GM23248 (cell line): ENCODE results near the gene PKIG. TPM values are rescaled to one million over a fixed set of nuclear protein-coding genes. Genes with fewer than 3 reads are reported as not detected.

Source experiments
- DNase-seq: peaks from one replicate; pipeline ENCODE4 v3.0.0-alpha.2; 2015
- H2AFZ ChIP-seq: fragments of 200-600 bp; sonication (generic); 2 replicates; pipeline ENCODE4 v1.6.1; 2016; ENCODE audit warnings: antibody characterized with exemption
- H3F3A ChIP-seq: fragments of 200-600 bp; sonication (generic); 2 replicates; pipeline ENCODE4 v1.6.1; 2016; ENCODE audit warnings: mild to moderate bottlenecking, antibody characterized with exemption, mixed run types; ENCODE audit not compliant: insufficient read depth
- H3K27ac ChIP-seq: fragments of 200-600 bp; sonication (generic); 2 replicates; pipeline ENCODE4 v1.5.1; 2016; ENCODE audit warnings: mild to moderate bottlenecking
- H3K27me3 ChIP-seq: fragments of 200-600 bp; sonication (generic); replicated peaks from 2 replicates; pipeline ENCODE4 v1.6.1; 2016; ENCODE audit warnings: mild to moderate bottlenecking; ENCODE audit not compliant: insufficient read depth
- H3K36me3 ChIP-seq: fragments of 200-600 bp; sonication (generic); 2 replicates; pipeline ENCODE4 v1.6.1; 2016; ENCODE audit warnings: low read depth, mild to moderate bottlenecking
- H3K4me1 ChIP-seq: fragments of 200-600 bp; sonication (generic); 2 replicates; pipeline ENCODE4 v1.6.1; 2016; ENCODE audit warnings: mild to moderate bottlenecking; ENCODE audit not compliant: insufficient read depth
- H3K4me2 ChIP-seq: fragments of 200-600 bp; sonication (generic); one replicate; pipeline ENCODE4 v1.6.1; 2016; ENCODE audit warnings: mild to moderate bottlenecking; ENCODE audit not compliant: unreplicated experiment
- H3K4me3 ChIP-seq: fragments of 200-600 bp; sonication (generic); 2 replicates; pipeline ENCODE4 v1.5.1; 2016; ENCODE audit warnings: mild to moderate bottlenecking
- H3K79me2 ChIP-seq: fragments of 200-600 bp; sonication (generic); 2 replicates; pipeline ENCODE4 v1.6.1; 2016; ENCODE audit warnings: mild to moderate bottlenecking; ENCODE audit not compliant: insufficient read depth
- H3K9ac ChIP-seq: fragments of 200-600 bp; sonication (generic); 2 replicates; pipeline ENCODE4 v1.6.1; 2016; ENCODE audit warnings: mild to moderate bottlenecking
- H3K9me2 ChIP-seq: fragments of 200-600 bp; sonication (generic); 2 replicates; pipeline ENCODE4 v1.6.1; 2016; ENCODE audit warnings: mixed run types, mild to moderate bottlenecking, moderate library complexity; ENCODE audit not compliant: insufficient read depth
- H3K9me3 ChIP-seq: fragments of 200-600 bp; sonication (generic); one replicate; pipeline ENCODE4 v1.6.1; 2017; ENCODE audit warnings: low read depth
- H4K20me1 ChIP-seq: fragments of 200-600 bp; sonication (generic); 2 replicates; pipeline ENCODE4 v1.6.0; 2016; ENCODE audit not compliant: insufficient read depth
- EZH2 ChIP-seq: fragments of 200-600 bp; sonication (generic); IDR thresholded peaks from 2 replicates; pipeline ENCODE4 v1.6.1; 2018; ENCODE audit warnings: antibody characterized with exemption, mild to moderate bottlenecking; ENCODE audit not compliant: insufficient read depth, poor library complexity, severe bottlenecking
- EZH2phosphoT487 ChIP-seq: fragments of 200-600 bp; sonication (generic); IDR thresholded peaks from 2 replicates; pipeline ENCODE4 v1.6.1; 2018; ENCODE audit warnings: antibody characterized with exemption, moderate library complexity, mild to moderate bottlenecking, low read depth; ENCODE audit not compliant: insufficient read depth
- WGBS, 2 experiments: methylation state at CpG; one replicate each; pipeline ENCODE4 v1.1.6; 2015 to 2017; ENCODE audit warnings: low lambda C conversion rate in 2 of 2, low coverage in 1 of 2; ENCODE audit errors: missing lambda C conversion rate in 2 of 2; 5-methylcytosine and 5-hydroxymethylcytosine counted together
- in situ Hi-C: fragments of 300-500 bp; cut with MboI; formaldehyde crosslinking; loops from 2 replicates; pipeline ENCODE4 v1.15.0; 2020
- polyA plus RNA-seq: library from polyadenylated mRNA; unstranded; fragments of >200 nt; fragmentation: Nextera tagmentation; extraction: Ambion mirVana; gene quantifications from 2 replicates; pipeline ENCODE4 v1.2.1, GENCODE V29; 2016
- total RNA-seq: library from RNA; depleted of rRNA; stranded (reverse); fragments of >200 nt; shearing (Covaris generic); gene quantifications from 2 replicates; pipeline ENCODE4 v1.2.3, GENCODE V29; 2014; rRNA removed

The PKIG gene
- total and polyA plus RNA-seq, 2 experiments from 2014 or later = 46.0 to 83.7 TPM

- TF ChIP-seq EZH2 = no peak
- no peak for TF ChIP-seq EZH2phosphoT487
- 50 to 80% methylated on average over 2 to 3 of the region's 3 CpGs for WGBS, 2 experiments
Observed at GRCh38 chr20:44662261-44662660, 79.9 kb downstream of the PKIG start.

GRCh38 chr20:44664131-44664530, 81.8 kb downstream of the PKIG start:
- TF ChIP-seq EZH2 (no peak), EZH2phosphoT487 (no peak)
- no peaks in the 10 kb centered on the region for H3K9me3 ChIP-seq
- 51 to 67% methylated on average over 3 of the region's 3 CpGs for WGBS, 2 experiments
- H3K79me2 ChIP-seq = no peaks in the 10 kb centered on the region
- DNase-seq = no peak
- no peaks in the 10 kb centered on the region for H3K9me2 ChIP-seq
- H3K27ac ChIP-seq = no peak overlapping the region
- H4K20me1 ChIP-seq = no peaks in the 10 kb centered on the region
- in situ Hi-C loops = no loop called here
- no peak overlapping the region for H3K4me3 ChIP-seq
- H2AFZ ChIP-seq = no peak overlapping the region; the same call in 1 of the 2 replicates
- peaks cover 4% of the 10 kb centered on the region; the same call in 1 of the 2 replicates for H3F3A ChIP-seq
- H3K36me3 ChIP-seq = no peaks in the 10 kb centered on the region
- H3K9ac ChIP-seq = no peak overlapping the region
- H3K27me3 ChIP-seq = no peaks in the 10 kb centered on the region
- no peaks in the 10 kb centered on the region for H3K4me1 ChIP-seq
- H3K4me2 ChIP-seq = no peak overlapping the region

More at GRCh38 chr20:44662261-44662660, 79.9 kb downstream of the PKIG start:
- Histone ChIP-seq H3K9me2 (no peaks in the 10 kb centered on the region), H4K20me1 (no peaks in the 10 kb centered on the region), H3K9me3 (no peaks in the 10 kb centered on the region), H3K27me3 (no peaks in the 10 kb centered on the region), H3K4me2 (no peak overlapping the region), H3K4me3 (no peak overlapping the region), H3K9ac (no peak overlapping the region), H3K27ac (no peak overlapping the region), H3F3A (peaks cover 4% of the 10 kb centered on the region; the same call in 1 of the 2 replicates), H3K36me3 (no peaks in the 10 kb centered on the region), H3K79me2 (no peaks in the 10 kb centered on the region), H3K4me1 (no peaks in the 10 kb centered on the region), H2AFZ (no peak overlapping the region)
- in situ Hi-C loops = no loop called here
- DNase-seq = no peak

GRCh38 chr20:44666066-44666465, 83.7 kb downstream of the PKIG start:
- Histone ChIP-seq H3F3A (no peaks in the 10 kb centered on the region), H3K79me2 (no peaks in the 10 kb centered on the region), H3K9me2 (no peaks in the 10 kb centered on the region), H3K9me3 (no peaks in the 10 kb centered on the region), H3K27ac (no peak overlapping the region), H3K4me2 (no peak overlapping the region), H3K27me3 (no peaks in the 10 kb centered on the region), H2AFZ (no peak overlapping the region), H3K9ac (no peak overlapping the region), H4K20me1 (no peaks in the 10 kb centered on the region), H3K4me1 (peaks cover 14% of the 10 kb centered on the region), H3K4me3 (no peak overlapping the region), H3K36me3 (no peaks in the 10 kb centered on the region)
- 81 to 93% methylated on average over 3 of the region's 3 CpGs for WGBS, 2 experiments
- no peak for TF ChIP-seq EZH2
- TF ChIP-seq EZH2phosphoT487 = no peak
- in situ Hi-C loops = no loop called here
- no peak for DNase-seq

Other genes starting within 250 kb of the PKIG start
- not detected in 2 replicates for gene R3HDML, start 245.5 kb upstream of the PKIG start, total RNA-seq
- gene R3HDML, start 245.5 kb upstream of the PKIG start, polyA plus RNA-seq = not detected in 2 replicates
- not detected in 2 replicates for gene HNF4A, start 226.9 kb upstream of the PKIG start, total RNA-seq
- not detected in 2 replicates for gene HNF4A, start 226.9 kb upstream of the PKIG start, polyA plus RNA-seq
- 9.2 and 11.8 TPM in 2 replicates for gene TTPAL, start 106.7 kb upstream of the PKIG start, total RNA-seq
- gene TTPAL, start 106.7 kb upstream of the PKIG start, polyA plus RNA-seq = 19.6 and 21.4 TPM in 2 replicates
- gene SERINC3, start 60.5 kb upstream of the PKIG start, total RNA-seq = 105 and 141 TPM in 2 replicates
- gene SERINC3, start 60.5 kb upstream of the PKIG start, polyA plus RNA-seq = 194 and 202 TPM in 2 replicates
- gene ADA, start 69.1 kb downstream of the PKIG start, total RNA-seq = 7.0 and 8.6 TPM in 2 replicates
- gene ADA, start 69.1 kb downstream of the PKIG start, polyA plus RNA-seq = 17.5 and 19.3 TPM in 2 replicates
- 24.5 and 47.3 TPM in 2 replicates for gene CCN5, start 132.8 kb downstream of the PKIG start, total RNA-seq
- 20.8 and 23.6 TPM in 2 replicates for gene CCN5, start 132.8 kb downstream of the PKIG start, polyA plus RNA-seq
- 9.9 and 11.1 TPM in 2 replicates for gene KCNK15, start 163.3 kb downstream of the PKIG start, total RNA-seq
- 5.2 and 5.7 TPM in 2 replicates for gene KCNK15, start 163.3 kb downstream of the PKIG start, polyA plus RNA-seq
- gene RIMS4, start 228.0 kb downstream of the PKIG start, total RNA-seq = 0.22 TPM in 1 of 2 replicates, not detected in the other
- gene RIMS4, start 228.0 kb downstream of the PKIG start, polyA plus RNA-seq = not detected in 2 replicates